ENCODE data around the gene LPP.
A peak's percentile ranks its signal among the peaks of the same experiment; 100 is the strongest.
"Not testable (repeated sequence)": the region's sequence is repeated elsewhere in the genome, so short reads cannot be mapped to it uniquely, and the experiment has no call there.

The LPP gene, protein sequence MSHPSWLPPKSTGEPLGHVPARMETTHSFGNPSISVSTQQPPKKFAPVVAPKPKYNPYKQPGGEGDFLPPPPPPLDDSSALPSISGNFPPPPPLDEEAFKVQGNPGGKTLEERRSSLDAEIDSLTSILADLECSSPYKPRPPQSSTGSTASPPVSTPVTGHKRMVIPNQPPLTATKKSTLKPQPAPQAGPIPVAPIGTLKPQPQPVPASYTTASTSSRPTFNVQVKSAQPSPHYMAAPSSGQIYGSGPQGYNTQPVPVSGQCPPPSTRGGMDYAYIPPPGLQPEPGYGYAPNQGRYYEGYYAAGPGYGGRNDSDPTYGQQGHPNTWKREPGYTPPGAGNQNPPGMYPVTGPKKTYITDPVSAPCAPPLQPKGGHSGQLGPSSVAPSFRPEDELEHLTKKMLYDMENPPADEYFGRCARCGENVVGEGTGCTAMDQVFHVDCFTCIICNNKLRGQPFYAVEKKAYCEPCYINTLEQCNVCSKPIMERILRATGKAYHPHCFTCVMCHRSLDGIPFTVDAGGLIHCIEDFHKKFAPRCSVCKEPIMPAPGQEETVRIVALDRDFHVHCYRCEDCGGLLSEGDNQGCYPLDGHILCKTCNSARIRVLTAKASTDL

DNA sequence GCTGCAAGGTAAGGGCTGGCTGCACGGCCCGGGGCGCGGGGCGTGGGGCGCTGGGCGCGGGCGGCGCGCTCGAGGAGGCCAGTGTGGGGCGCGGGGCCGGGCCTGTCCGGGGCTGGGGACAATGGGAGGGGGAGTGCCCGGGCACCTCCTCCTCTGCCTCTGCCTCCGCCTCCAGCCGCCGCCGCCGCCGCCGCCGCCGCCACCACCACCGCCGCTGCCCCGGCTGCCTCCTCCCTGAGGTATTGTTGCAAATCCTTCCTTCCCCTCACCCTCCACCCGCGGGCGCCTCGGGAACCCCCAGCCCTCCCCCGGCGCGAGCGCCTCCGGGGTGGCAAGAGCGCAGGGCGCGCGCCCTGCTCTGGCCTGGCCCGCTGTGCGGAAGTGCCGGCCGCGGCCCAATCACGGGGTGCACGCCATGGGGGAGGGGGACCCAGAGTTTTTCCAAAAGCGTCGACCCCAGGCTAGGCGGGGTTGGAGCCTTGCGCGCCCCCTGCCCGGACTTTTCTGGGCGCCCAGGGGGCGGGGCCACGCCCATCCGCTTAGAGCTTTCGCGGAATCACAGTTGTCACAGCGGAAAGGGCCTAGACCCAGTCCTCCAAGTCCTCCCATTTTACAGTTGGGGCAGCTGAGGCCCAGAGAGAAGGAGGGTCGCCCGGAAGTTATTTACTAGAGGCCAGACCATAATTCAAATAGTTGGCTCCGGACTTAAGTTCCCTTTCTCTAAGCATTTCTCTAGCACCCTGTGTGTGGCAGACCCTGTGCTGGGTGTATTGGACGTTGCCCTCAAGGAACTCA, at the start of gene LPP:
Gene LPP, plus strand, starts transcription at position 144 of the 795 bp plus-strand sequence. CDS start 251,964 bp downstream, outside the sequence.
- peak; percentile 78 for DNase-seq

- DNase-seq, result no peak
Measured at GRCh38 chr3:188106006-188106405, 48.0 kb upstream of the LPP start.

DNA sequence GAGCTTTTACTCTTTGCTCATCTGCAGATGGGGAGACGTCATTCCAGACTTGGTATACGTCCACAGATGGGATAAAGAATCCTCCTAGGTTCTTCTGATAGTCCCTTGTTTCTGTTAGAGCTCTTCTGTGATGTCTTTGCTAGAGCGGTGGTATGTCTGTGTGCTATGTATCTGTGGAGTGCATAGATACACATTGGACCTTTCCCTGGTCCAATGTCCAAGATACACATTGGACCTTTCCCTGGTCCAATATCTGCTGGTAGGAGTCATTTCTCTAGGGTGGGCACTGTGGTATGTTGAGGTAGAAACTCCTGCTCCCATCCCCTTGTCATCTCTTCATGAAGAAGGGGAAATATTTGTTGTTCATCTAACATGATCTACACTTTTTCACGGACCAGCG, 47.5 kb upstream of the LPP start:
- DNase-seq, result no peak

GRCh38 chr3:188106887-188107830, 46.8 kb upstream of the LPP start:
- no peak for DNase-seq

DNA sequence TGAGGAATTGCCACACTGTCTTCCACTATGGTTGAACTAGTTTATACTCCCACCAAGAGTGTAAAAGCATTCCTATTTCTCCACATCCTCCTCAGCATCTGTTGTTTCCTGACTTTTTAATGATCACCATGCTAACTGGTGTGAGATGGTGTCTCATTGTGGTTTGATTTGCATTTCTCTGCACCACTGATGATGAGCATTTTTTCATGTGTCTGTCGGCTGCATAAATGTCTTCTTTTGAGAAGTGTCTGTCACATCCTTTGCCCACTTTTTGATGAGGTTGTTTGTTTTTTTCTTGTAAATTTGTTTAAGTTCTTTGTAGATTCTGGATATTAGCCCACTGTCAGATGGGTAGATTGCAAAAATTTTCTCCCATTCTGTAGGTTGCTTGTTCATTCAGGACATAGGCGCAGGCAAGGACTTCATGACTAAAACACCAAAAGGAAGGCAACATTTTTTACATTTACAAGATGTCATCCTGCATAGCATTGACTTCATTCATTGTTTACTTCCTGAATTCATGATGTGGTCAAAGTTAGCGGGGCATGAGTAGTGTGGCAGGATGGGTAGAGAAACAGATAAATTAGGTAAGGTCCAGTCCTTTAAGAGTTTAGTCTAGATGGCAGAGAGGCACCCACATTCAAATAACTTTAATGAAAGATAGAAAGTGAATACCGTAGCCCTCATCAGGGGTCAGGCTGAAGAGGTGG, 45.1 kb upstream of the LPP start:
- no peak for DNase-seq

DNA sequence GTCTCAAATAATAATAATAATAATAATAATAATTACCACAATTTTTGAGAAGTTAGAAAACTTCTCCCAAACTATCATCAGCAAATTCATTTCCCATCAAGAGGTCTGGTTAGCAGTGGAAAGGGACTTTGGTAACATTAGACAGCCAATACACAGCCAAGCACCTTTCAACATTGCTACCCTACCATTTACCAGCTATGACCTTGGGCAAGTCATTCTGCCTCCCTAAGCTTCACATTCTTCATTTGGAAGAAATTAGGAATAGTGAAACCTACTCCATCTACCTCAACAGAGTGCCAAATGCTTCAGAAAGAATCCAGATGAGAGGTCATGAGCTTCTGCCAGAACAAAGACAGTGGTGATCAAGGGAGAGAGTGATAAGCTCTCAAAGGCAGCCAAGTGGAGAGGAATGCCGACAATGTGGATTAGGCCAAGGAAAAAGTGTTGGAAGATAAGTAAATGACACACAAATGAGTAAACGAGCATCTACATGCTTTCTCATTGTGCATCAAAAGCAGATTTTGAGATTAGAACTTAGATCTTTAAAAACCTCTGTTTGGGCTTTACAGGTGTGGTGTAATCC, 42.9 kb upstream of the LPP start:
- DNase-seq, result no peak

GRCh38 chr3:188113756-188114155, 40.2 kb upstream of the LPP start:
- no peak for DNase-seq

DNA sequence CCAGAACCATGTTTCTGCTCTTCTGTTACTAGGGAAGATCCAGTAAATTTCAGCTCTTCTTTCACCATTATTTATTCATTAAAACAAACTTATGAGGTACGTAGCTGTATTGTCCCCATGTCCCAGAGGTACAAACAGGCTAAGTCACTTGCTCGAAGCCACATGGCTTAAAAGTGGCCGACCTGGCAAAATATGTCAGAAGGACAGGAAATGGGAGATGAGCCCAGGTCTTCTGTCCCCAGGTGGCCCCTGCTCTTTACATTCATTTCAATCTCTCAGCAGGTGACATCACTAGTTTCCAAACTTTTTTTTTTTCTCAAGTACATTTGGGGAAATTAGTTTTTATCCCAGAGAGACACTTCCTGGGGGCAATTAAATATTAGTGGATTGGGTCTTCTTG, 34.1 kb upstream of the LPP start:
- no peak for DNase-seq

DNA sequence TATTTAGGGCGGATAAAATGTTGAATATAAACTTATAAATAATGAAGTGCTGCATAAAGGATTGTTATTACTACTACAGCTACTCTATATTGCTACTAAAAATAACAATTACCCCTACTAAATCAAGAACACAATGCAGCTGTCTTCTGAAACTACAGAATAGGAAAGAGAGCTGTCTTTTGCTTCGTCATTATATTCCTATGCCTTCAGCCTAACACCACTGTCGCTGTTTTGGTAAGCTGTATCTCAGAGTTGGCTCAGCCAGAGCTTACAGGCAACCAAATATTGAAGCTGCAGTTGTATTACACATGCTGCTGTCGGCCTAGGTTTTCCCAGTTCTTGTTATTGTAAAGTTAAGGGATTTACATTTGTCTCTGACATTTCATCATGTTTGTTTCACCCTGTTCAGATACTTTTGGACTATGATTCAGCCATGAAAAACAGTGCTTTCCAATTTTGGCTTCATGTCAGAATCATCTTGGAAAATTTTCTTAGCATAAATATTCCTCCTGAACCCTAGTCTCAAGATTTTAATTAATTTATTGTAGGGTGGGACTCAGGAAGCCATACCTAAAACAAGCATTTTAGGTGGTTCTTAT, 31.3 kb upstream of the LPP start:
- no peak for DNase-seq

GRCh38 chr3:188123170-188123905, 30.6 kb upstream of the LPP start:
- DNase-seq, result peak; percentile 49

- peak; percentile 79 for DNase-seq
Measured at GRCh38 chr3:188124184-188124583, 29.8 kb upstream of the LPP start.

DNA sequence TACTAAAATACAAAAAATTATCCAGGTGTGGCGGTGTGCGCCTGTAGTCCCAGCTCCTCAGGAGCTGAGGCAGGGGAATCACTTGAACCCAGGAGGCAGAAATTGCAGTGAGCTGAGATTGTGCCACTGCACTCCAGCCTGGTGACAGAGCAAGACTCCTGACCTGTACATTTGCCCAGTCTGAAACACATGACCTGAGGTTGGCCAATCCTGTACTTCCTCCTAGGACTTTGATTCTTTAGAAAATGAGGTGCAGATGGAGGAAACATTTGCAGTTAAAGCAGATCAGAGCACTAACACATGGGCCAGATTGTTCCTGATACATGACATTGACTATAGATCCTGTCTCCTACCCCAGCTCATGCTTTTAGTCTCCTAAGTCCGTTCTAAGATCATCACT, 28.9 kb upstream of the LPP start:
- no peak for DNase-seq

GRCh38 chr3:188126276-188126675, 27.7 kb upstream of the LPP start:
- peak; percentile 60 for DNase-seq

DNA sequence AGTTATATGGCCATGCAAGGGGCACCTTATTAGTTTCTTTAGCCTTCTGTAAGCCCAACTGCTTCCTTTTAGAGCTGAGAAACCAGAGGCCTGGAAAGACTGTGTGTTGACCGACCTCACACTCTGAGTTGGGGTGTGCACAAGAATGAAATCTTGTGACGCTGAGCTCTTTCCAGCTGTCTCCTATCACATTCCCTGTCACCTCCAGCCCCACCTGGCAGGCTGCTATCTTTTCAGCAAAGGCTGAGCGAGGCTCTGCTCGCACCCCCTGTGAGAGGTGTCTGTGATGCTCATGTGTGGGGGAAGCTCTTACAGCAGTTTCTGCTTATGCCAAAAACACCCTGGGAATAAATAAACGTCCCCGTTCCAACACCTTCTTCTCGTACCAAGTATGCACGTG, 27.0 kb upstream of the LPP start:
- no peak for DNase-seq

DNA sequence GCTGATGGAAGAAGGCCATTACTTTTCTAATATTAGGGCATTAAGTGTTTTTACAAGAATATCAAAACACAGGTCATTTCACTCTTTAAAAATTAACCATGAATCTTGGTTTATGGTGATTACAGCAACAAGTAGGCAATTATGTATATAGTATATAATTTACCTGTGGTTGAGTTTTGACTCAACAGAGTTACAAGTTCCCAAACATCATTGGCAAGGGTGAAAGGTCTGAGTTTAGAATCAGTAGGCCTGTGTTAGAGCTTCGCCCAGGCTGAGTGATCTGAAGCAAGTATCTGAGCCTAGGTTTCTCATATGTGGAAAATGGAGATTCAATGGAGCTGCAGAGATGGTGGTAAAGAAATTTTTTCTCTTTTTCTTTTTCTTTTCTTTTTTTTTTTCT, 25.1 kb upstream of the LPP start:
- no peak for DNase-seq

GRCh38 chr3:188131023-188131422, 22.9 kb upstream of the LPP start:
- not testable (repeated sequence) for DNase-seq

- DNase-seq, result peak; percentile 57
Measured at GRCh38 chr3:188133219-188133618, 20.7 kb upstream of the LPP start.

DNA sequence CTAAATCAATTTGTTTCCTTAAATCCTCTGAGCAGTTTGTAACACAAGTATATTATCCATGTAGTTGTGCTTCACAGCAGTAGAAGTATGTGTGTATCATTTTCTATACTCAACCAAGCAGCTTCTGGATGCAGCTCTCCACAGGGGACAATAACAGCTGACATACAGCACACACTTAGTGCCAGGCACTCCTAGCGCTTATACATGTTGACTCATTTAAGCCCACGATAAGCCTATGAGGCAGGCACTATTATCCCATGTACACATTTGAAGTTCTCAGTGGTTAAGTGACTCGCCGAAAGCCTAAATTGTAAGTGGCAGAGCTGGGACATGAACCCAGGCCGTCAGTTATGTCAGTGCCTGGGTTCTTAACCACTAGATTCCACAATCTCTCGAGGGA, 20.3 kb upstream of the LPP start:
- peak; percentile 56 for DNase-seq

DNA sequence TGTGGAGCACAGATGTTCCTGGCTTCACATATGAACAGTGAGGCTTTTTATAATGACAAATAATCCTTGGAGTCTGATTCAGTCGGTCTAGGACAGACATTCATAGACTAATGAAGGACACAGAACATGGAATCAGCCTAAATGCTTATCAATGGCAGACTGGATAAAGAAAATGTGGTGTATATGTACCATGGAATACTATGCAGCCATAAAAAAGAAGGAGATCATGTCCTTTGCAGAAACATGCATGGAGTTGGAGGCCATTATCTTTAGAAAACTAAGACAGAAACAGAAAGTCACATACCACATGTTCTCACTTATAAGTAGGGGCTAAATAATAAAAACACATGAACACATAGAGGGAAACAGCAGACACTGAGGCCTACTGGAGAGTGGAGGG, 19.9 kb upstream of the LPP start:
- DNase-seq, result no peak

DNA sequence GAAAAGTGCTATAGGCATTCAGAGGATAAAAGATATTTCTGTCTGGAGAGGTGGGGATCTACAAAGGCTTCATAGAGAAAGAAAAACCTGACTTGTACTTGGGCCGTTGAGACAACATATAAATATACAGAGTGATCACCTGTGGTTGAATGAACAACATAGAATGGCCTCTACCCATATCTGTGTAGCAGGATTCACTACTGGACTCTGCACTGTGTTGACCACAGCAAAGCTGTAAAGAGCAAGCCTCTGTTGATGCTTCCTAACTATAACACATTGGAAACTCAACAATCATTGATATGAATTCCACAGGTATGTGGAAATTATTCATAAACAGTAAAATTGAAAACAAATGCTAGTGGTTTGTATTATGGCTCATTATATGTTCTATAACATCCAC, 19.1 kb upstream of the LPP start:
- DNase-seq, result no peak

Data from fibroblast of upper back skin (primary cell).